ENCODE measurements around the gene EHF.

The EHF gene

DNA sequence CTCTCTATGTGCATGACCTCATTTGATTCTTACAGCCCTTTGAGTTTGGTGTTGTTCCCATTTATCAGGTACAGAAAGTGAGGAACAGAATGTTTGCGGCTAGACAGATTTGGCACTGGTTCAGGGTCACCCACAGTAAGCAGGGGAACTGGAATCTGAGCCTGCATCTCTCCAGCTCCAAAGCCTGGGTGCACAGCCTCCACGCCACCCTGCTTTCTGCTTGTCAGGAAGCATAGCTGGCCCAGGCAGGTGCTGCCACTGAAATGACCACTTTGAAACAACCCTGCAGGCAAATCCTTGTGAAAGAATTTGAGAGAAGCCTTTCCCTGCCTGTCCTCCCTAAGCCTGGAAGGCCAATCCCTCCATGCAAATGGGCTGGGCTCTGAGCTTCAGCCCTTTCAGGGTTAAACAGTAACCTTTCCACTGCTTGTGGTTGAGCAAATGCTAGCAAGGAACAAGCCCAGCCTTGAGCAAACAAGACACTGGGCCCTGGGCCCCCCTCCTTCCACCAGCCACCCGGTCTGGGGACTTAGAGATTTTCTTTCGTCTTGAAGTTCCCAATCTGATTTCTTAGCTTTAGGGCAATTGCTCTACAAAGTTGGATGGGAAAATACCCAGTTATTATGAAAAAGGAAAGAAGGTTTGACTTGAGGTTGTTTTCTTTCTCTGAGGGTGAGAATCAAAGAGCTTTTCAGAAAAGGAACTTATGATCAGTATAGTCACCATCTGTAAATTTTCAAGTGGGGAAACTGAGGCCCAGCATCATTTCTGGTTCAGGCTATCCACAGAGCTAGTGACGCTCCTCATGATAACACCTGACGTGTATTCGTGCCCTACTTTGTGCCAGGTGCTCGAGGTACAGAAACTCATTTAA is 19.4 kb downstream of the EHF start:
- H3K4me3 ChIP-seq (ENCODE audit: low read length) = no peak overlapping the region
- TF ChIP-seq ZNF274 (IDR thresholded peaks at IDR 0.05; ENCODE audit: low read depth, low read length) = no peak

DNA sequence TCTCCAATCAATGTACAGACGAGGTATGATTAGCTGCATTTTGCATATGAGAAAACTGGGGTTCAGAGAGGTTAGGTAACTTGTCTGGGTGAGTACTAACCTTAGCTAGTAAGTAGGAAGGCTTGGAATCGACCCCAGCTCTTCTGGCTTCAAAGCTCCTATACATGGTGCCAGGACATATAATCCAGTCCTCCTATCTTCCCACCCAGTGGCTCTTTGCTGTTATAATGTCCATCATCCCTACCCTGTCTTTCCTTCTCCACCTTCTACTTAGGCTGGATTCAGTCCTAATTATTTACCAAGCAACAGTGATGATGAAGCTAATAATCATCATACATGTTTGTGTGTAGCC is 20.0 kb downstream of the EHF start:
- no peak overlapping the region for H3K4me3 ChIP-seq (ENCODE audit: low read length)
- no peak for TF ChIP-seq ZNF274 (IDR thresholded peaks at IDR 0.05; ENCODE audit: low read depth, low read length)

DNA sequence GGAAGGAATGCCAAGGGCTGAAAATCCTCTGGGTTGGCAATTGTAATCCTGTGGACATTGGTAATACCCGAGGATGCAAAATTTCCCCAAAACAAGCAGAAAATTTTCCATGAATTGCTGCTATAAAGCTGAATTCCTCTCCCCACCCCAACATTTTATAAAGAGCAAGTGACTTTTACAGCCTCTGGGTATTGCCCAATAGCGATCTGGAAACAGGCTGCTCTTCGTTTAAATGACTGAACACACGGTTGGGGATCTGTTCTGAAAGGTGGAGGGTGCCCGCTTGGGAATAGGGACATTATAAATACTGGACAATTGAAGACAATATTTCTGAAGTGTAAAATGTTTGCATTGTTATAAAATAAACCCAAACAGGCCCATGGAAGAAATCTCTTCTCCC is 20.6 kb downstream of the EHF start:
- no peak overlapping the region for H3K4me3 ChIP-seq (ENCODE audit: low read length)
- TF ChIP-seq ZNF274 (IDR thresholded peaks at IDR 0.05; ENCODE audit: low read depth, low read length) = no peak

DNA sequence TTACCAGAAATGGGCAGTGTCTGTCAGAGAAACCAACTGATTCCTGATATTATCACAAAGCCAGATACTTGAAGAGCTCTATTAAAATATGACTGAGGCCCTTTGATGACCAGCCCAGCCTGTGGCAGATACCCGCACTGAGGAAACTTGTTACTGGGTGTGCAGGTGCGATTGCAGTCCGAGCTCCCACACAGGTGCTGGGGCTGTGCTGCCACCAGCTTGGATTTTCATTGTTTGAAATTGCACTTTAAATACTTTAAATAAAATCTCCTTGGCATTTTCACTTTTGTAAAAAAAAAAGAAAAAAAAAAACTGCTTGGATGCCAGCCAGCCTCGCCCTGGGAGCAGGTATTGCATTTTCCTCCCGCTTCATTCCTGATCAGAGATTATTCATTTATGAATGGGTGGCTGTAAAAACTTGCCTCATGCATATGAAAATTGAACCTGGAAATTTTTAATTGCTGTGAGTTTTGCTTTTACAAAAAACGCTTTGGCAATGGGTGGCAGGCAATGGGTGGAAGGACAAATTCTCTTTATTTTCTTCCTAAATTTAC is 21.2 kb downstream of the EHF start:
- TF ChIP-seq ZNF274 (IDR thresholded peaks at IDR 0.05; ENCODE audit: low read depth, low read length) = no peak
- H3K4me3 ChIP-seq (ENCODE audit: low read length) = no peak overlapping the region

DNA sequence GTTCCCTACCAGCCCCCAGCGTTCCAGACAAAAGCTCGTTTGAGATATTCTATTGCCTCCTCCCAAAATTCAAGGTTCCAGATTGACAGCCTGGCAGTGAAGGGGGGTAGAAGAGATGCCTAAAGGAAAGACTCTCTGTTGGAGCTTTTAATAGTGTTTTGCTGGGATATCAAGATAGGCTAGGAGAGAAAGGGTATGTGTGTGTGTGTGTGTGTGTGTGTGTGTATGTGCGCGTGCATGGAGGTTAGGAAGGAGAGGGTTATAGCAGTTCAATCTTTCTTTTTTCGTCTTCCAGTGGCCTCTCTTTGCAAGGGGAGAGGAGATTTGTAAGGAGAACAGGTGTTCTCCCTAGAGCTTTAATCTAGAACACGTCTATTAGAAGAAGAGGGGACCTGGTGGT is 22.0 kb downstream of the EHF start:
- no peak for TF ChIP-seq ZNF274 (IDR thresholded peaks at IDR 0.05; ENCODE audit: low read depth, low read length)
- H3K4me3 ChIP-seq (ENCODE audit: low read length) = no peak overlapping the region

DNA sequence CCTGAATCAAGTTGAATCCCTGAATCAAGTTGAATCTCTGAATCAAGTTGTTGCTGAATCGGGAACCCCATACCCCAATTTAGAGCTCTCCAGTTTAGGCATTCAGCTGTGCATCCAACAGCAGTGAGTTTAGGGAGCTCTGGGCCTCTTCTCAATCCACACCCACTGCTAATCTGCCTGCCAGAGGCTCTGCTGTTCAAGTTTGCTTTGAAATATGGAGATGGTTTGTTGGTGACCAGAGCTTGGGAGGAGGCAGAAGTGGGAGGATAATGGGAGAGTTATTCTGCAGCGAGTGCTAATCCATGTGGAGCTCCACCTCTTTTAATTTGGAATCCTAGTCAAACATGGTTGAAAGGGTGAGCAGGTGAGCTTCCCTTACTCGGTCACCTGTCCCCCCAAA is 22.4 kb downstream of the EHF start:
- TF ChIP-seq ZNF274 (IDR thresholded peaks at IDR 0.05; ENCODE audit: low read depth, low read length) = no peak
- H3K4me3 ChIP-seq (ENCODE audit: low read length) = no peak overlapping the region

DNA sequence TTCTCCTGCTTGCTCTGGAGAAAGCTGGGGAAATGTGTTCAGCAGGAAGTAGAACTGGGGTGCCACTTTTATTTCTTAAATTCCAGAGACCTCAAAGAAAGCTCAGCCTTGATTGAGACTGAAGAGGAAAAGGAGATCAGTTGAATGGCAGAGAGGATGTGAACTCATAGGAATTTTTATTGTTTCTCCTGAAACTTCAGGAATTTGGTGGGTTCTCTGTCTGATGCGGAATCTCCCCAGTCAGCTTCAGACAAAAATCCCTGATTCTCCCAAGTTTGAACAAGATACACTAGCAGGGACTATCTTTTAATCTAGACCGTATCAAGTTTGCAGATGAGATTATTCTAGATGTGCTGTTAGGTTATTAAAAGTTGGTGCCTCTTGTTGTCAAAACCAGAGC is 23.0 kb downstream of the EHF start:
- no peak overlapping the region for H3K4me3 ChIP-seq (ENCODE audit: low read length)
- no peak for TF ChIP-seq ZNF274 (IDR thresholded peaks at IDR 0.05; ENCODE audit: low read depth, low read length)

DNA sequence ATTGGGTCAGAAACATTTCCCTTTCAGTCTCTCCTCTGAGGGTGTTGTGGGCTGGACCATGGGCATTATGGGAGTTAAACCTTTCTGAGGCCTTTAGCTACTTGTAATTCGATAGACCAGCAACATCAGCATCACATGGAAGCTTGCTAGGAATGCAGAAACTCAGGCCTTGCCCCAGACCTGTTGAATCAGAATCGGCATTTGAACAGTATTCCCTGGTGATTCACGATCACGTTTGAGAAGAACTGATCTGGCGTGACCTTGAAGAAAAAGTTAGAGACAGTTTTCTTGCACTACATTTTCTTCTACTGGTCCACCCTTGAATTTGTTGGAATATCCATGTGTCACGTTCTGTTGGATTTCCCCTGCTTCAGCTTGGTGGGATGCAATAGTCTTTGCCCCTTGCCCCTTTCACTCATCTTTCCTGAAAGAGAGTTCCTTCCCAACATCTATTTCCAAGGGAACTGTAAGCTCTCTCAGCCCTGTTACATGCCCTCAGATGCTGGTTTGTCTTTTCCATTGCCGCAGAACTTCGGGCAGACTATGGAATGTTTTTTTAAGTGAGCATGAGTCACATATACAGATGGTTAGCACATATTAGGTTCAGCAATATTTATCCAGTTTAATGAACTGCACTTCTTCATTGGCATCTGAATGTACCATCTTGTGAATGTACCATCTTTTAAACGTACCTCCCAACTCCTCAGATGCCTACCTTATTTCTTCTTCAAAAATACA is 23.9 kb downstream of the EHF start:
- H3K4me3 ChIP-seq (ENCODE audit: low read length) = no peak overlapping the region
- no peak for TF ChIP-seq ZNF274 (IDR thresholded peaks at IDR 0.05; ENCODE audit: low read depth, low read length)

DNA sequence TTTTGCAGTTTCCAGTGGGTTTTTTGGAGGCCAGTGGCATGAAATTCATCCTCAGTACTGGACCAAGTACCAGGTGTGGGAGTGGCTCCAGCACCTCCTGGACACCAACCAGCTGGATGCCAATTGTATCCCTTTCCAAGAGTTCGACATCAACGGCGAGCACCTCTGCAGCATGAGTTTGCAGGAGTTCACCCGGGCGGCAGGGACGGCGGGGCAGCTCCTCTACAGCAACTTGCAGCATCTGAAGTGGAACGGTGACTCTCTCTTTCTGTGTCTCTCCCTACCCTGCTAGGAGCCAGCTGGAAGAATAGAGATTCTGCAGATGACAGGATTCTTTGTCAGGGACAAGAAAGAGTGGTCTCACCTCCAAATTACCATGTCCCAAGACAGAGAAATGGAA is 25.5 kb downstream of the EHF start:
- H3K4me3 ChIP-seq (ENCODE audit: low read length) = no peak overlapping the region
- TF ChIP-seq ZNF274 (IDR thresholded peaks at IDR 0.05; ENCODE audit: low read depth, low read length) = no peak

DNA sequence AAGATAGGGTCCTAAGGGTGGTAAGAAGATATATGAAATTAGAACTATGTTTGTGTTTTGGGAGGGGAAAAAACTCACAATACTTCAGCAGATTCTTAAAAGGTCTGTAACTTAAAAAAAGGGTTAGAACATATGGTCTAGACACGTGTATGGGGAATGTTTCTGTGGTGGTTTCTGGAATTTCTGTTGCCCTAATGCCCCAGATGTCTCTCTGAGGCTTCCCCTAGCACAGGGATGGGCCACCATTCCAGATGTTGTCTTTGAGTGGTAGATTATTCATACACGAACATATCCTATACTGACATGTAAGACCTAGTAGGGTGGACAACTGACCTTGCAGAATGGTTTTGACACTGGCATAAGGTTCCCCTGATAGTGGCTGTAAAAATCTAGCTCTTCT is 26.2 kb downstream of the EHF start:
- no peak overlapping the region for H3K4me3 ChIP-seq (ENCODE audit: low read length)
- TF ChIP-seq ZNF274 (IDR thresholded peaks at IDR 0.05; ENCODE audit: low read depth, low read length) = no peak

DNA sequence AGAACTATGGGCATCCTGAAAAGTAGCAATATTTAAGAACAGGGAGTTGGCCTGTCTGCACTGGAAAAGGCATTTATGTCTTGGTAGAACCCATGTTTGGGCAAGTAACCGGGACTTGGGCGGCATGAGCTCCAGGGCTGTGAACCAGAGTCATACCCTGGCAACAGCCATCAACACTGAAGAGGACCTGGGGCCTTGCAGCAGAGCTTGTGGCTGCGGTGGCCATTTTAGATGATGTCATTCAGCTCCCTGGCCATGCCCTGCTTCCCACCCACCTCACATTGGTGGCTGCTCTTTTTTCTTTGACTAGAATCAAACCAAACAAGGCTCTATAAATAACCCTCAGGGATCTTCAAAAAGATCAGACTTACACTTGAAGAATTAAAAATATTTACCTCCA is 26.6 kb downstream of the EHF start:
- no peak overlapping the region for H3K4me3 ChIP-seq (ENCODE audit: low read length)
- TF ChIP-seq ZNF274 (IDR thresholded peaks at IDR 0.05; ENCODE audit: low read depth, low read length) = no peak

DNA sequence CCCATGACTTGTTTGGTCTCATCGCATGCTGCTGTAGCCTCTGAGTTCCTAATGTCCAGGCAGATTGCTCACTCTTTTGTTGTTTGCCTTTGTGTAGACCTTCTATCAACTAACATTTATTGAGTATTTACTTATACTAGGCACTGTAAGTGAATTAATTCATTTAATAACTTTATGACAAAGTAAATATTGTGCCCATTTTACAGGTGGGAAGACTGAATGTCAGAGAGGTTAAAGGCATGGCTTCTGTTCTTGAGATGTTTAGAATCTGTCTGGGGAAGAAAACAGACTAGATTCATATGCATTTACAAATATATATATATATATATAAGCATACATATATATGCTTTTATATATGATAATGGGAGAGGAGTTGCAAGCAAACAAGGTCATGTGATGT is 27.1 kb downstream of the EHF start:
- no peak overlapping the region for H3K4me3 ChIP-seq (ENCODE audit: low read length)
- no peak for TF ChIP-seq ZNF274 (IDR thresholded peaks at IDR 0.05; ENCODE audit: low read depth, low read length)

DNA sequence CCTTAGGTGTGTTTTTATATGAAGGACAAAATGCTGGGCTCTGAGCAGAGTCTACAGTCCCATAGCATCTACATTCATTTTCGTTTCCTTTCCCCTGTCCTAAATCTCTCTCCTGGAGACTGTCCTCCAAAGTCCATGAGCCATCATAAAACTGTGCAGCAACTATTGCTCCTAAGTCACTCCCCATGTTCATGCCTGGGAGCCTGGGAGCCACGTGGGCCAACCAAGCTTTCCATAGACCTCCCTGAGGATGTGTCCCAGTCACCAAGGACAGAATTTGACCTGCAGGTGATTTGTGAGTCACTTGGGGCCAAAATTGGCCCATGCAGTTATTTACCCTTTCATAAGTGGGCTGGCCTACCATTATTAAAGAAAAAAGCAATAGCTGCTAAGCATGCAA is 28.7 kb downstream of the EHF start:
- TF ChIP-seq ZNF274 (IDR thresholded peaks at IDR 0.05; ENCODE audit: low read depth, low read length) = no peak
- H3K4me3 ChIP-seq (ENCODE audit: low read length) = no peak overlapping the region

DNA sequence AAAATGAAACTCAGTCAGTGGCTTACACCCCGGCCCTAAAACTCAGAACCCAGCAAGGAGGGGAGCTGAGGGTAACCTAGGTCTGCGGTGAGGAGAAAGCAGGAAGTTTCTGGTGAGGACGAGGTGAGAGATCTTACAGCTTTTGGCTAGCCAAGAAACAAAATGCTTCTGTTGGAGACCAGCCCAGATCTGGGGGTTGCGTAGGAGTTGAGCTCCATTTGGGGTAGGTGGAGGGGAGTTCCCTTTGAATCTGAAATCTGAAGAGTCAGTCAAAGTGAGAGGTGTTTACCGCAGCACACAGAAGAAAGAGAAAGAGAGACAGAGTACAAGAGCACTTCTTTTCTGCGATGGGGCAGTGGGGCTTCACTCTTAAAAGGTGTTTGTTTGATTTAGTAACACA is 29.6 kb downstream of the EHF start:
- no peak for TF ChIP-seq ZNF274 (IDR thresholded peaks at IDR 0.05; ENCODE audit: low read depth, low read length)

DNA sequence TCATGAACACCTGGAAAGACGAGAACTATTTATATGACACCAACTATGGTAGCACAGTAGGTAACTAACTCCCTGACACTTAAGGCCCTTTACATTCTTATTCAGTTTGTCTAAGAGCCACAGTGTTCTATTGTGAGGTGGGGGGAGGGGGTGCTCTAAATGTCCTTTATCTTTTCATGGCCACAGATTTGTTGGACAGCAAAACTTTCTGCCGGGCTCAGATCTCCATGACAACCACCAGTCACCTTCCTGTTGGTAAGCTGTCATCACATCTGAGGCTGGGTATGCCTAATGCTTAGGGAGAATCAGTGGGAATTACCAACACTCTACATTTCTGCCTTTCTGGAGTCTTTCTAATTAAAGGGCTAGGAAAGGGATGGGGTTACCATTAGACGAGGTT is 30.7 kb downstream of the EHF start:
- no peak overlapping the region for H3K4me3 ChIP-seq (ENCODE audit: low read length)

More for the DNA sequence above, 29.6 kb downstream of the EHF start:
- H3K4me3 ChIP-seq (ENCODE audit: low read length) = no peak overlapping the region

More for the DNA sequence above, 30.7 kb downstream of the EHF start:
- no peak for TF ChIP-seq ZNF274 (IDR thresholded peaks at IDR 0.05; ENCODE audit: low read depth, low read length)
